ENCODE data around the gene LPCAT1. TPM values are rescaled to one million over a fixed set of nuclear protein-coding genes. Genes with fewer than 3 reads are reported as not detected.

Gene LPCAT1
- total and polyA plus RNA-seq, 10 of the 15 experiments (the other 5 are each of a cell fraction or from before 2014, with no cell fraction given) = 2.3 to 109 (median 72.7) TPM

GRCh38 chr5:1570975-1571374 is 47.2 kb upstream of the LPCAT1 start (continued):
- TF ChIP-seq, protein P1, sequence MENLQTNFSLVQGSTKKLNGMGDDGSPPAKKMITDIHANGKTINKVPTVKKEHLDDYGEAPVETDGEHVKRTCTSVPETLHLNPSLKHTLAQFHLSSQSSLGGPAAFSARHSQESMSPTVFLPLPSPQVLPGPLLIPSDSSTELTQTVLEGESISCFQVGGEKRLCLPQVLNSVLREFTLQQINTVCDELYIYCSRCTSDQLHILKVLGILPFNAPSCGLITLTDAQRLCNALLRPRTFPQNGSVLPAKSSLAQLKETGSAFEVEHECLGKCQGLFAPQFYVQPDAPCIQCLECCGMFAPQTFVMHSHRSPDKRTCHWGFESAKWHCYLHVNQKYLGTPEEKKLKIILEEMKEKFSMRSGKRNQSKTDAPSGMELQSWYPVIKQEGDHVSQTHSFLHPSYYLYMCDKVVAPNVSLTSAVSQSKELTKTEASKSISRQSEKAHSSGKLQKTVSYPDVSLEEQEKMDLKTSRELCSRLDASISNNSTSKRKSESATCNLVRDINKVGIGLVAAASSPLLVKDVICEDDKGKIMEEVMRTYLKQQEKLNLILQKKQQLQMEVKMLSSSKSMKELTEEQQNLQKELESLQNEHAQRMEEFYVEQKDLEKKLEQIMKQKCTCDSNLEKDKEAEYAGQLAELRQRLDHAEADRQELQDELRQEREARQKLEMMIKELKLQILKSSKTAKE (IDR thresholded peaks at IDR 0.05; ENCODE audit: low read depth, poor library complexity, severe bottlenecking) = no peak
- no peak for TF ChIP-seq ZNF592 (IDR thresholded peaks at IDR 0.05)

GRCh38 chr5:1568201-1568979 is 44.6 kb upstream of the LPCAT1 start:
- no peak overlapping the region for H3K4me2 ChIP-seq (ENCODE audit: control insufficient read depth, insufficient read depth)
- ATAC-seq (no peak), FAIRE-seq (no peak), DNase-seq (ENCODE audit: low read depth, low spot score) (no peak)
- peaks cover 1 to 6% of the 10 kb centered on the region in 2 experiments; a peak in 3 of 4 replicates for H3K36me3 ChIP-seq (ENCODE audit: control insufficient read depth in 2 of 2, insufficient read depth in 2 of 2, low read length in 1 of 2)
- CTCF ChIA-PET = no interaction called here
- POLR2A ChIA-PET = no interaction called here
- intact Hi-C loops (cut with micrococcal nuclease; ENCODE audit: unreplicated experiment) (no loop called here), in situ Hi-C loops (cut with MboI) (loop anchor here (5.0 kb wide), 1 partner anchor 1306 kb away; no protein-coding TSS in a partner anchor)
- H3K9ac ChIP-seq (ENCODE audit: control insufficient read depth, insufficient read depth, low read length) = no peak overlapping the region
- no peaks in the 10 kb centered on the region for H4K20me1 ChIP-seq (ENCODE audit: control insufficient read depth, insufficient read depth)
- H2AFZ ChIP-seq (ENCODE audit: control insufficient read depth, low read depth, low read length) = no peak overlapping the region
- RAD21 ChIA-PET (ENCODE audit: unreplicated experiment) = no interaction called here
- no peaks in the 10 kb centered on the region; the same call in 2 of the 3 replicates for H3K9me3 ChIP-seq (replicated peaks; ENCODE audit: control insufficient read depth, insufficient read depth, low read length)
- BruUV-seq (replicated peaks) = TSS peak; percentile 39
- no peaks in the 10 kb centered on the region for H3K4me1 ChIP-seq (ENCODE audit: control insufficient read depth, insufficient read depth, low read length)
- no peaks in the 10 kb centered on the region for H3K79me2 ChIP-seq (ENCODE audit: control insufficient read depth, insufficient read depth, low read length)
- no peak overlapping the region for H3K4me3 ChIP-seq
- H3K27ac ChIP-seq (ENCODE audit: control insufficient read depth, insufficient read depth) = no peak overlapping the region
- SMC1A ChIA-PET (ENCODE audit: uncharacterized antibody, unreplicated experiment) = no interaction called here
- WGBS (ENCODE audit: insufficient coverage, insufficient replicate concordance, low lambda C conversion rate, missing lambda C conversion rate) = 91% methylated on average over 12 of the region's 12 CpGs
- no peaks in the 10 kb centered on the region for H3K27me3 ChIP-seq (replicated peaks in 1 of 2; ENCODE audit: control insufficient read depth in 2 of 2, insufficient read depth in 2 of 2, low read length in 1 of 2)
- no peak for TF ChIP-seq IRF4 (IDR thresholded peaks at IDR 0.05; ENCODE audit: low read depth, low read length)
- TF ChIP-seq CHD1 (IDR thresholded peaks at IDR 0.05; ENCODE audit: low read depth, low read length) = no peak
- no peak for TF ChIP-seq STAT3 (IDR thresholded peaks at IDR 0.05; ENCODE audit: low read depth, low read length)
- TF ChIP-seq BHLHE40 (IDR thresholded peaks at IDR 0.05; ENCODE audit: borderline replicate concordance in 1 of 2, low read depth in 2 of 2, low read length in 1 of 2) = no peak
- no peak for TF ChIP-seq CHD4 (IDR thresholded peaks at IDR 0.05)
- TF ChIP-seq SUPT20H (IDR thresholded peaks at IDR 0.05; ENCODE audit: borderline replicate concordance, control insufficient read depth, low read depth, low read length) = no peak
- no peak for TF ChIP-seq EP300 (IDR thresholded peaks at IDR 0.05; ENCODE audit: borderline replicate concordance in 1 of 2, control insufficient read depth in 1 of 2, low read depth in 2 of 2, low read length in 2 of 2)
- TF ChIP-seq LARP7 (IDR thresholded peaks at IDR 0.05) = no peak
